T-helper 2 cell (primary cell): ENCODE measurements around the gene SMIM36.
"Not testable (repeated sequence)": the region's sequence is repeated elsewhere in the genome, so short reads cannot be mapped to it uniquely, and the experiment has no call there.

Source experiments
- DNase-seq, 5 experiments: peaks; one replicate each; pipeline versions ENCODE4 v3.0.0 to v3.0.0-alpha.2; 2012 to 2022

Gene SMIM36

DNA sequence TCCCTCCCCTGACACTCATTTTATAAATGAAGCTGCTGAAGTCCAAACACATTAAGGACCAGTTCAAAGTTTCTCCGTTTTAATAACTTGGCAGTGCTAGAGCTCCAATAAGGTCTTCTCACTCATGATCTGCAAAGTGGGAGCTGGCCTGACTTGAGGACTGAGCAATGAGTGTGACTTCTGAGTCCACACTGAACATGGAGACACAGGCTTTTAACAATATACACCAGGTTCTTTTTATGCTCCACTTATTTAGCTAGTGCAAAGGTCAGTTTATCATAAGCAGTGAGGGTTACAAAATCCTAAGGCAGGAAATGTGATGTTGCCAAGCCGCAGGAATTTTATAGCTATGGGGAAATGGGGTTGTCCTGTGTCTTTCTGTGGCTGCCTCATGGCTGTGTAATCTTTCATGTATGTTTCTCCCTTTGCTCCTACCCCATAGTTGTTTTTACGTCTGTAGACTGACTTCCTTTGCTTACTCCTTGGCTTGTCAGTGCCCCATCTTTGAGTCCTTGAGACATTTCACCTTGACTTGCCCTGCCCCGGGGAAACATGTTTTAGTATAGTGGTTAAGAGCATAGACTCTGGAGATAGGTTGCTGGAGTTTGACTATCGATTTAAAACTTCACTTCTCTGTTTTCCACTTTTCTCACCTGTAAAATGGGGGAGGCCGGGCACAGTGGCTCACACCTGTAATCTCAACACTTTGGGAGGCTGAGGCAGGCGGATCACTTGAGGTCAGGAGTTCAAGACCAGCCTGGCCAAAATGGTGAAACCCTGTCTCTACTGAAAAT lies 77.4 kb downstream of the SMIM36 start:
- DNase-seq = no peak

DNA sequence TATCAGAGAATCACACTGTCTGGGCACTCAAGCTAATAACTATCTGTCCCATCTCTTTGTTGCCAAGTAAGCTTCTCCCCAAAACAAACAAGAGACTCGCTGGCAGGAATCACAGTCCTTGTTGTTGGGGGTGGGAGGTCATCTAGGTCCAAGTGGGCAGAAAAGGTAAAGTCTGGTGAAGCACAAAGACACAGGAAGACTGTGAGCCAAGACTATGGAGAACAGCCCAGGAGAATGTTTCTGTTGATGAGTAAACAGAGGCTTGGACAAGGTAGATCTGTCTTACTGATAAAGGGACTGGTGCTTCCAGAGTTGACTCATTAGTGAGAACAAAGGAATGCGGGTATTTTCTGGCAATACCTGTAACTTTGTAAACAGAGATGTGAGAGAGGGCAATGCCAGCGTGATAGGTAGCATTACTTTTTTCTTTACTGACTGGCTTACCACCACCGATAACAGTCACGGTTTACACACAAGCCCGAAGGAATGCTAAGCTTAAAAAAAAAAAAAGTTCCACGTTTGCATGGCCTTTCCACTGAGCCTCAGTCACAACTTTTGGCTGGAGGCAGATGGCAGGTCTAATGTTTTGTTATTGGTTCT lies 78.1 kb downstream of the SMIM36 start:
- DNase-seq = peak in 1 of 5 experiments; percentile 30

DNA sequence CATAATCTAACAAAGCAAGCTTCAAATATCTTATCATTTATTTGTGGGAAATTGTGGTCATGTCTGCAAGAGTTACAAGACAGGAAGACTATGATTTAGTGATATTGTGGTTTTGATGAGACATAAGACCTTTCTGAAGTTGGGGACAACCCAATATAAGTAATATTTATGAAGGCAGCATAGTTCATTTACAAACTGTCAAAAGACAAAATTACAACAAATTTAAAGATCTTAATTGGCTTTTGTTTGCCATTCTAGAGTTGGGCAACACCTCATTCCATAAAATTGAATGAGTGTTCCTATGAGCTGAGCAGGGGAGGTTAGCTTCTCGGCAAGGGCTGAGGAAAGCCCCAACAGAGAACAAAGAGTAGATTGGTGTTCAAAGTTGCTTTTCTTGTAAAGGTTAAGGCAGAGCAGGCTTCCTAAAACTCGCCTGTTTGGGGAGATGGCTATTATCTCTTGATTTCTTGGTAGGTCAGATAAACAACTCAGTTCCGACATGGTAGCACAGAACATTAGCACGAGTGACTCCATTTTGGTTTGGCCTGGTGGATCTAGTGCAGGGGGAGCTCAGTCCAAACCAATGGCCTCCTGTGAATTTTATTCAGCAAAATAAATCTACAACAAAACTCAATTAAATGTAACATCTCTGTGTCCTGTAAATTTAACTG lies 78.8 kb downstream of the SMIM36 start:
- DNase-seq = no peak

DNA sequence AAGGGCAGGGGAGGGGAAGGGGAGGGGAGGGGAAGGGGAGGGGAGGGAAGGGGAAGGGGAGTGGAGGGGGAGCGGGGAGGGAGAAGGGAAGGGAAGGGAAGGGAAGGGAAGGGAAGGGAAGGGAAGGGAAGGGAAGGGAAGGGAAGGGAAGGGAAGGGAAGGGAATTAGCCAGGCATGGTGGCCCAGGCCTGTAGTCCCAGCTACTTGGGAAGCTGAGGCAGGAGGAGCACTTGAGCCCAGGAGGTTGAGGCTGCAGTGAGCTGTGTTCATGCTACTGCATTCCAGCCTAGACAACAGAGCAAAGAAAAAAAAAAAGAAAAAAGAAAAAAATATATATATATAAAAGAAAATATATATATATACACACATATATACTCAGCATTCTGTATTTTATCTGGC lies 79.3 kb downstream of the SMIM36 start:
- not testable (repeated sequence) for DNase-seq

DNA sequence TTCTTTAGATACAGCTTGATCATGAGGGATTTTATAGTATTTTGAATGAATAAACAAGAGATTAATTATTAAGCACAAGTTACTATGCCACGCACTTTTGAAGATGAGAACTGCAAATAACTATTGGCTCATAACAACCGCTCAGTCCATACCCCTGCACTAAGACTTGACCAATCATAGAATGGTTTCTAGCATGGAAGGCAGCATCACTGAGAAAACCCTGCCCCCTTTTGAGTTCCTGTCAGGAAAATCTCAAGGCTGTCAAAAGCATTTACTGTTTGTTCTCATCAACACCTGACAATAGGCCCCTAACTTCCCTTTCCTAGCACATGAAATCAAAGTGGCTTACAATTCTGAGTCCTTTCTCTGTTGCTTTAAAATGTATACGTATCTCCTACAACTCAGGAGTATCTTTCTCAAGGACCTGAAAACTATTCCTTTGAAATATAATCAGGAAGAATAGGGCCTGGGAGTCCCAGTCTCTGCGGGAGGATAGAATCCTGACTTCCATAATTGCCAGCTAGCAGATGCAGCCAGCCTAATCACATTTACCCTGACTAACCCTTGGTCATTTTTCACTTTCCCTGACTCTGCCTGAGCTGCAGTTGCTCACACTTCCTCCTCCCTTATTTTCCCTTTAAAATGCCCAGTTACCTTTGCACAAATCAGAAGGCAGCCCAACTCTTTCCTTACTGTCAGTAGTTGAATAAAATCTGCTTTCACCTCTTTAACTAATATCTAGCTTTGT lies 80.5 kb downstream of the SMIM36 start:
- no peak for DNase-seq

DNA sequence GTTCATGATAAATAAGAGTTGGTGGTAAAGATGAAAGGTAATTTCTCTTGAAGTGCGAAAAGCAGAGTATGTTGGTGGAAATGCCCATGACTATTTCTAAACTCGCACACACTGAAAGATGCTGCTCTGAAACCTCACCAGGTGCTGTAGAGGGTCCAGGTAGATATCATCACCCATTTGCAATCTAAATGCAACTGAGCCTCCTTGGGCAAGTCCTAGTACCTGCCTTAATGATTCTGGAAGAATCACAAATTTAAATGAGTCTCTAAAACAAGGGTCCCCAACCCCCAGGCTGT lies 83.7 kb downstream of the SMIM36 start:
- DNase-seq = no peak

DNA sequence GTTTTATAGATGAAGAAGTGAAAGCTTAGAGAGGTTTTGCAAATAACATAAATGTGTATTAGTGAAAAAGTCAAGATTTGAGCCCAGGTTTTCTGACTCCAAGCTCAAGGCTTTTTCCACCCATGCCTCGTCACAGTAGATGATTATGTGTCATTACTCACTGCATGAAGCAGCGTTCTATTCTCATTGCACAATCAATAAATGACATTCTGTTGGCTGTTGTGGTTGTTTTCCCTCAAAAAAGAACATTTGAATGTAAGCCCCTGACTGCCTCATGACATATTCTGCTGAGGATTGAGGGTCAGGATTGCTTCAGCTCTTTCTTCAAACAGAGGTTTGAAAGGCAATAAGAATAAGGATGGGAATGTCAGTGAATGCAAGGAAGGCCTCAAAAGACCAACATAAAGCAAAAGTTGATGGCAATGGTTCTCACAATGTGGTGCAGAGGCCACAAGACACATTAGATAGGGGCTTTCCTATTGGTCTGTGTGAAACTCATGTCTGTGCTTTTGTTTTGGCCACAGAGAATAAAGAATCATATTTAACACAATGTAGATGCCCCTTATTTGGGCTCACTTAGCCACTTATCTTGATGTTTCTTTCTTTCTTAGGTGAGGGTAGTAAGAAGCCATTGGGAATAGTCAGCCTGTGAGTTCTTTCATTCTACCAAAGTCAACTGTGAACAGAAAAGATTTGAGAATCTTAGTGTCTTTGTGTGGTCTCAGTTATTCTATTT lies 84.2 kb downstream of the SMIM36 start:
- DNase-seq = no peak

DNA sequence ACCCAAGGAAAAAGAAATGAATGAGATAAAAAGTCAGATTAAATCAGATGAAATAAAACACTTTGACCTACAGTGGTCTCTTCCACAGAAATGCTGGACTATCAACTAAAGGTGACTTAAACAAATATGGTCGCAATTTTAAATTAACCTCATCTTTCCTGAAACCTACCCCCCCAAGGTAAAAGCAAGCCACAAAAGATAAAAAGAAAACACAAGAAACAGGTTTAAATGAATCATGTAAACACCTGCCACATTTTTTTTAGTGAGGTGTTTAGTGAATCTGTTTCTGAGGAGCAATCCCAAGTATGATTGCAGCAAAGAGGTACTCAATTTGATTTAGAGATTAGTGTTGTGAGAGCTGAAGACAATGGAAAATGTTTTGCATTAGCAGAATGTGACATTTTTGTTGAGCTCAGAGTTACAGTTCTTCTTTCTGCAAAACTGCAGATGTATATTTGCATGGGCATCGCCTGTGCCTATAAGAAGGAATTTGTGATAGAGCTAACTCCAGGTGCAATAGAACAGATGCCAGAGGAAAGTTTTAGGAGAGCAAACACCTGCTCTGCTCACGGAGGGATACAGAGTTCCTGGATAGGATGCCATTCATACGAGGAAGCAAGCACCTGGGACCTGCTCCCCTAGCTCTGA lies 86.2 kb downstream of the SMIM36 start:
- no peak for DNase-seq

DNA sequence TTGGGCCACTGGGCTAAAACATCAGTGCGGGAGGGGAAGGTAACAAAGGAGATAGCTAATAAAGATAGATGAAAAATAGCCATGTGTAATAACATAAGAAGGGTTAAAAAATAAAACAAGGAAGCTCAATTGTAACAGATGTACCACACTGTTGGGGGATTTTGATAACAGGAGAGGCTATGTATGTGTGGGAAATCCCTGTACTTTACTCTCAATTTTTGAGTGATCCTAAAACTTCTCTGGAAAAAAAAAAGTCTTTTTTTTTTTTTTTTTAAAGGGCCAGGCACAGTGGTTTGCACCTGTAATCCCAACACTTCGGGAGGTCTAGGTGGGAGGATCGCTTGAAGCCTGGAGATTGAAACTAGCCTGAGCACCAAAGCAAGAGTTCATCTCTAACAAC lies 87.7 kb downstream of the SMIM36 start:
- no peak for DNase-seq

DNA sequence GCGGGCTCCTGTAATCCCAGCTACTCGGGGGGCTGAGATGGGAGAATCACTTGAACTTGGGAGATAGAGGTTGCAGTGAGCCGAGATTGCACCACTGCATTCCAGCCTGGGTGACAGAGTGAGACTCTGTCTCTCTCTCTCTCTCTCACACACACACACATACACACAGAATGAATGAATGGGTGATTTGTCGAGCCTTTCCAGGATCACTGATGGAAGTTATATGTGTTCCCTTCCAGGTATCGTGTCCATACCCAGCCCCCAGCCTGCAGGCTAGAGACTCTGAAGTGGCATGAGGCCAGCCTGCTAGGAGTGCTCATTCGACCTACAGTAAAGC lies 88.5 kb downstream of the SMIM36 start:
- not testable (repeated sequence) for DNase-seq

DNA sequence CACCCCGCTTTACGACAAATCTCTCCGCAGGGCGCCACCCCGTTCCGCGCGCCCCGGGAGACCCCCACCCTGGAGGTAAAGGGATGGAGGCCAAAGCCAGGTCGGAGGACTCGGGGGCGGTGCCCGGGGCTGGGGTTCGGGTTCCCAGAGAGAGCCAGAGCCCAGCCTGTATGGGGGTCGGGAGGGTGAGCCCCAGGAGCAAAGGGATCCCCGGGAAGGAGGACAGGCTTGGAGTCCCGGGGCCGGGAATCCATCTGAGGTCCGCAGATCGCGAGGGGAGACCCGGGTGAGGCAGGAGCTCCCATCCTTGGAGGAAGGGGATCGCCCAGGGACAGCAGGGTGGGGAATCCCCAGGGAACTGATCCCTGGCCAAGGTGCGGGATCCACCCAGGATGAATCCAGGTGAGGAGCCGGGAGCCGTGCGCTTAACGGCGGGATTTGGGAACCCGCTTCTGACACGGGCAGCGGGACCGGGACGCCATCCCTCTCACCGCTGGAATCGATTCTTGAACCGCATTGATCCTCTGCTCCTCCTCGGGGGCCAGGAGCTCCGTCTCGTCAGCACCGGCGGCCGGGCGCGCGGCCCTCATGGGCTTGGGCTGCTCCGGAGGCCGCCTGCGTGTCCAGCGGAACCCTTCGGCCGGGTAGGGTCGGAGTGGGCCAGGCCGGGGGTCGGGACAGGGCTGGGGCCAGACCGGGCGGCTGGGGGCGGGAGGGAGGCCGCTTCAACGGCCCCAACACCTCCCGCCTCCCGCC lies 89.9 kb downstream of the SMIM36 start, which contains the start of gene MMD:
TSS of gene MMD (minus strand) at position 657 of the 756 bp plus-strand sequence. CDS start at position 517, 140 bp downstream.
- DNase-seq = peak in 2 of 5 experiments; percentile 5 to 10

DNA sequence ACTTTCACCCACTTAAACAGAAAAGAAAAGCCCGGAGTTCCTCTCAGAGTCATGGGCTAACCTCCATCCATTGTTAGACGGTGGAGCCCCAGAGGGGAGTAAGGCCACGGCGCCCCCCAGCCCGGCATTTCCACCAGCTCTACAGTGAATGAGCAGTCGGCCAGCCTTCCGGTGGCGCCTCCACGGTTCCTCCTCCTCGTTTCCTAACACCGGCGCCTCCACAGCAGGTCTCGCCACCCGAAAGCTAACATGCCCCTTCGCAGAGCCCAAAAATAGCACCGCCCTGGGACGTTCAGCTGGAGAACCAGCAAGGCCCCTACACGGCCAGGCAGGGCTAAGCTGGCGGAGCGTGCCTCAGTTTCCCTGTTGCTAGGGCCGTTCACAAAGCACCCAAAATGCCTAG lies 90.5 kb downstream of the SMIM36 start:
- peak; percentile 15 to 60 (median 29) for DNase-seq

DNA sequence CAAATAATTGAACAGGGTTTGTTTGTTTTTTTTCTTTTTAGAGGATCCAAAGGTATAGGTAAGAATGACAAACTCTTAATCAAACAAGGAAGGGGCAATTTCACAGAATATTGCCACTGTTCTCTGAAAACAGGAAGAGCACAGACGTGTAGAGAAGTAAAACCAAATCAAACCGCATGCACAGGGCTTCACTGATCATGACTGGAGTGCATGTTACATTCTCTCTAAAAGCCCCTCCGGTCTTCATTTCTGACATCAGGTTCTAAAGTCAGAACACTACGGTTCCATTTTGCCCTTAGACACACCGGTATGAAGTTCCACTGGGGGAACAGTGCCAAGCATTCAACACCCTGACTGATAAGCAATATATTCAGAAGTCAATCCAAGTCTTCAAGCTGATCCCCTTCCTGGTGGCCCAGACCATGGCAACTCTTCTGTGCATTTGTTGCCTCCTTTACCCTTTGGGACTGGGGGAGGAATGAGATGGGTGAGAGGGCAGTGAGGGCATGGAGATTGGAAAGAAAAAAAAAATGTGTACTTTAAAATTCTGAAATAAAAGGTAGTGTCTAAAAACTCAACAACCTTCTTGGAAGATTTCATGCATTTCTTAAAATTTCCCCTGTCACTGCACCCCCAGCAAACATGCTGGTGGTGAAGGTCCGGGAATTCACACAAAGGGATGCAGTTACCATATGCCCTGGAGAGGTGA lies 91.0 kb downstream of the SMIM36 start:
- peak in 1 of 5 experiments; percentile 84 for DNase-seq

DNA sequence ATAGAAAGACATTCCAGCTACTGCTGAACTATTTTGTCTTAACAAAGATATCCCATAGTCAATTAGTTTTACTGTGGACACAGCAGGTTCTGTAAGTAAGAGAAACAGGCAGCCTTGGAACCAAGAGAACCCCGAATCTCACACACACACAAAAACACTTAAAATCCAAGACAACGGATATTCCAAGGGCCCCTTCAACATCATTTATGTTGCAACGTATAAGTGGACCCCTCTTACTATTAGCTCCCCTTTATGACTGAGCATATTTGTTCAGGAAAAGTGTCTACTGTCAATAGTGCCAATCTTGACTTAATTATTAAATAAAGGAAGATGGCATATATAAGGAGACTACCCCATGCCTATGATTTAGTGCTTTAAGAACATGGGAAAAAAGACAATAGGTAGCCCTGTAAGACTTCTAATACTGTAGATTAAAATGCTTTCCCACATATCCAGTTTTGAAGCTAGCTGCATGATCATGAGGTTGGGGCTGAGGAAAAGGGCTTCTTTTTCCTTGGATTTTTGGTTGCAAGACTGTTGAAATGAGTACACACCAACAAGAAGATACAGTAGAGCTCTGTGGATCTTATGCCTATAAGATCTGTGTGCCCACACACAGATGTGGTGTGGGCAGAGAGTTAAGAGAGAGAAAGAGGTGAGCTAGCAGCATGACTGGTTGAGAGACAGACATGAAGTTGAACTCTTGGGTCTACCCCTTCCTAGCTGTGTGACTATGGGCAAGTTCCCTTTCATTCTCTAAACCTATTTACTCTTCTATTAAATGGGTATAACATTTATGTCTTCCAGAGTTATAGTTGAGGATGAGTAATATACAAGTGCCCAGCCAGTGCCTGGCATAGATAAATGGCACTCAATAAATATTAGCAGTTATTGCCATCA lies 92.6 kb downstream of the SMIM36 start:
- peak in 1 of 5 experiments; percentile 22 for DNase-seq

DNA sequence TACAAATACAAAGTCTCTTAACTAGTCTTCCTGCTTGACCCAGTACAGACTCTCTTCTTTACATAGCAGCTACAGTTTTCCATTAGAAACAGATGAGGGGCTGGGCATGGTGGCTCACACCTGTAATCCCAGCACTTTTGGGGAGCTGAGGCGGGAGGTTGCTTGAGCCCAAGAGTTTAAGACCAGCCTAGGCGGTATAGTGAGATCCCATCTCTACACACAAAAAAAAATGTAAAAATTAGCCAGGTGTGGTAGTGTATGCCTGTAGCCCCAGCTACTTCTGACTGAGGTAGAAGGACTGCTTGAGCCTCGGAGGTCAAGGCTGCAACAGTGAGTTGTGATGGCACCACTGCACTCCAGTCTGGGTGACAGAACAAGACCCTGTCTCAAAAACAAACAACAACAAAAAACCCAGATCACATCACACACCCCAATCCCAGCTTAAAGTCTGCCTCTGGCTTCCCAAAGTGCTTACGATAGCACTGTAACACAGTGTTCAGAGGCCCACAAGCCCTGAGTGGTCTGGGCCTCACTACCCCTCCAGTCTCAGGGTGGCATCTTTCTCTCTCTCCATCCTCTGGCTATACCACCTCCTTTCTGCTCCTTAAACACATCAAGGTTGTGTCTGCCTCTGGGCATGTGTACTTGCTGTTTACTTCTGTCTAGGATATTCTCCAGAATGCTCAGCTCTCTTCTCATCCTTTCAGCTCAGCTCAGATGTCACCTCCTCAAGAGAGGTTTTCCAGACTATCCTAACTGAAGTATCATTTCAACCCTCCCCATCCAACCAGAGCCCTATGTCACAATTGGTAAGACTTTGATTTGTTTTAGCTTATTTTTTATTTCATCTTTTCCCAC lies 93.6 kb downstream of the SMIM36 start:
- no peak for DNase-seq

DNA sequence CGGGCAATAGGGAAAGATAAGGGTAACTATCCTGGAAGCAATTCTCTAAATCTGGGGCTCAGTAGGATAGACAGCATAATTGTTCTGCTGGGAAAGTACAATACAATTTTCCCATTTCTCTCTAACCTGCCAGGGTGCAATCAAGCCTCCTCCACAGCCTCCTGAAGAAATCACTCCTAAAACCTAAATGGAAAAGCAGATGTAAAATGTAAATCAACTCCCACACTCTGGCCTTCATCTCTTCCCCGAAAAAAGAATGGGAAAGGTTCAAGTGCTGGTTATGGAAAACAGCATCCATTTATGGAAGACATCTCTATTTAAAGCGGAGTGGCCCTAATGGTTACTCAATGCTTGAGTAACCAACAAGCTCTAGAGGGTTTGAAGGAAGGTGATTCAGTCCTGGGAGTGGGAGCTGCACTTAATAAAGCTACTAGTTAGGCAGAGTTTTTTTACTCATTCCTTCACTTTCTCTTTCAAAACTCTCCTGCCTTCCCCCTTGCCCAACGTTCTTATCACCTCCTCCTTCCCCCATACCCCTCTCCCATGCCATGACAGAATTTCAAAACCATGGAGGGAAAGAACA lies 94.7 kb downstream of the SMIM36 start:
- DNase-seq = no peak

DNA sequence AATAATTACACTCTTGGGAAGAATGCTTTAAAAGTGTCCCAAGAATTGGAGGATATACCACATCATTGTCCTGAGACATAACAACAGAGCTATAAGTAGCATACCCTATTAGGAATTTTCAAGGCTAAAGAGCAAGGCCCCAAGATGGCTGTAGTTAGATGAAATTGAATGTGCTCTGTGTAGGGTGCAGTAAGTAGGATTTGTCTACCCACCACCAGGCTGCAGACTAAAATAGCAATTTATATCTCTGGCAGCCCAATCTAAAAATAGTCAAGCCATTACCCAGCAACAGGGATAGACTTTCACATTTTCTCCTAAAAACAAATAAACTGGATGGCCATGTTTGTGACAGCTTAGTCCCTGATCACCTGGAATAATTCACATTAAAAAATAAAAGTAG lies 95.3 kb downstream of the SMIM36 start:
- DNase-seq = no peak

DNA sequence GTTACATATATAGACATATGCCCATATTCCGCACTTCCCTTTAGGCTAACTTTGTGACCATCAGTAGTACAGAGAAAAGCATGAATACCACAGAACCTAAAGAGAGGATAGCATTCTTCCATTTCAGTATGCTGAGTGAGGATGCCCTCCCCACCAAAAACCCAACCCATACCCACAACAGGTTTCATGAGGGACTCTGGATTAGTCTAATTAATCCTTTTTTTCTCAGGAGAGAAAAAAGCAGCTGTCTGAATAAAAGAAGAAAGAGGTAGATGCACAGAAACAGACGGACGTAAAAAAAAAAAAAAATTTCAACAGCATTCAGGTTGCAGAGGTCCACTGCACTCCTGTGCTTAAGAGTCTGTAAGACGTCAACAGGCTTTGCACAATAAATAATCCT lies 96.3 kb downstream of the SMIM36 start:
- DNase-seq = no peak
